SK-N-SH (cell line): ENCODE results near the gene ABCB10. TPM values are rescaled to one million over a fixed set of nuclear protein-coding genes. Genes with fewer than 3 reads are reported as not detected.

Source experiments
- CTCF ChIA-PET: fragments of 300-600, 350-600 bp; formaldehyde crosslinking; extraction: SDS; loops from one replicate; lab custom pipeline; 2021; lab: Yijun Ruan, JAX
- POLR2A ChIA-PET: fragments of 350-600 bp; sonication (Branson Sonifier 250); formaldehyde crosslinking; extraction: SDS; loops from one replicate; lab custom pipeline; 2020; ENCODE audit warnings: antibody characterized with exemption, inconsistent platforms; lab: Yijun Ruan, JAX
- DNase-seq: peaks from one replicate; pipeline ENCODE4 v3.0.0; 2012
- H2AFZ ChIP-seq: fragments of 200-600 bp; sonication (generic); 2 replicates; pipeline ENCODE4 v1.8.1; 2016; ENCODE audit warnings: antibody characterized with exemption, mild to moderate bottlenecking, low read depth
- H3F3A ChIP-seq: fragments of 200-600 bp; sonication (generic); replicated peaks from 2 replicates; pipeline ENCODE3; 2016; ENCODE audit warnings: antibody characterized with exemption, mild to moderate bottlenecking; ENCODE audit not compliant: insufficient read depth
- H3K27ac ChIP-seq, 2 experiments: fragments of 200-500 bp in 1 of 2; fragments of 200-600 bp in 1 of 2; sonication (Bioruptor generic) in 1 of 2; sonication (generic), shearing (Covaris generic) in 1 of 2; 2 replicates each; pipeline versions ENCODE4 v1.5.1 to v1.6.1; 2014 to 2016; ENCODE audit warnings: low read depth in 2 of 2, inconsistent platforms in 1 of 2, low read length in 1 of 2, mild to moderate bottlenecking in 1 of 2, mixed read lengths in 1 of 2
- H3K27me3 ChIP-seq: fragments of 200-600 bp; sonication (generic), shearing (Covaris generic); 2 replicates; pipeline ENCODE4 v1.6.1; 2016; ENCODE audit warnings: mixed run types; ENCODE audit not compliant: insufficient read depth
- H3K36me3 ChIP-seq, 2 experiments: fragments of 200-500 bp in 1 of 2; fragments of 200-600 bp in 1 of 2; sonication (Bioruptor generic) in 1 of 2; sonication (generic) in 1 of 2; replicated peaks in 1 of 2; 2 replicates each; pipeline versions ENCODE3 to v1.5.1; 2014 to 2016; ENCODE audit warnings: low read length in 1 of 2, mild to moderate bottlenecking in 1 of 2; ENCODE audit not compliant: insufficient read depth in 2 of 2, control insufficient read depth in 1 of 2
- H3K4me1 ChIP-seq, 2 experiments: fragments of 200-500 bp in 1 of 2; fragments of 200-600 bp in 1 of 2; sonication (Bioruptor generic) in 1 of 2; sonication (generic), shearing (Covaris generic) in 1 of 2; 2 replicates each; pipeline versions ENCODE4 v1.5.1 to v1.6.1; 2014 to 2016; ENCODE audit warnings: low read depth in 1 of 2, low read length in 1 of 2, mixed run types in 1 of 2; ENCODE audit not compliant: insufficient read depth in 2 of 2, control insufficient read depth in 1 of 2
- H3K4me2 ChIP-seq: fragments of 200-600 bp; sonication (generic), shearing (Covaris generic); 2 replicates; pipeline ENCODE4 v1.6.1; 2017; ENCODE audit warnings: mixed run types
- H3K4me3 ChIP-seq, 2 experiments: fragments of 200-500 bp in 1 of 2; fragments of 200-600 bp in 1 of 2; sonication (Bioruptor generic) in 1 of 2; sonication (generic), shearing (Covaris generic) in 1 of 2; 2 replicates each; pipeline versions ENCODE4 v1.5.1 to v1.8.1; 2014 to 2016; ENCODE audit warnings: low read depth in 2 of 2, inconsistent platforms in 1 of 2, low read length in 1 of 2, mild to moderate bottlenecking in 1 of 2, mixed read lengths in 1 of 2, moderate library complexity in 1 of 2
- H3K79me2 ChIP-seq: fragments of 200-600 bp; sonication (generic); 2 replicates; pipeline ENCODE4 v1.8.1; 2017; ENCODE audit warnings: mild to moderate bottlenecking; ENCODE audit not compliant: insufficient read depth
- H3K9ac ChIP-seq: fragments of 200-600 bp; sonication (generic); 2 replicates; pipeline ENCODE4 v1.6.1; 2017; ENCODE audit warnings: mixed run types
- H3K9me2 ChIP-seq: fragments of 200-600 bp; sonication (generic); 2 replicates; pipeline ENCODE4 v1.6.1; 2017; ENCODE audit warnings: mixed run types
- H3K9me3 ChIP-seq: fragments of 200-600 bp; sonication (generic); 2 replicates; pipeline ENCODE4 v1.6.1; 2017; ENCODE audit warnings: mixed run types, mild to moderate bottlenecking, moderate library complexity
- H4K20me1 ChIP-seq: fragments of 200-600 bp; sonication (generic); 2 replicates; pipeline ENCODE4 v1.6.1; 2017; ENCODE audit warnings: mild to moderate bottlenecking, mixed run types; ENCODE audit not compliant: insufficient read depth
- CHD2 ChIP-seq: fragments of 150-350 bp; IDR thresholded peaks from 2 replicates; pipeline ENCODE4 v1.6.1; 2018; ENCODE audit warnings: low read length; ENCODE audit not compliant: partially characterized antibody
- ELF1 ChIP-seq: IDR thresholded peaks from 2 replicates; pipeline ENCODE4 v1.4.0; 2012
- EZH2phosphoT487 ChIP-seq: fragments of 200-600 bp; sonication (generic); IDR thresholded peaks from 2 replicates; pipeline ENCODE4 v1.6.1; 2017; ENCODE audit warnings: low read depth, mixed run types, mild to moderate bottlenecking, antibody characterized with exemption, moderate library complexity, borderline replicate concordance
- MEF2A ChIP-seq: IDR thresholded peaks from 2 replicates; pipeline ENCODE4 v1.4.0; 2012; ENCODE audit warnings: low read depth, borderline replicate concordance
- MXI1 ChIP-seq: IDR thresholded peaks from 2 replicates; pipeline ENCODE4 v1.6.1; 2012; ENCODE audit warnings: mild to moderate bottlenecking, low read depth, low read length, improper control_type of control experiment
- NFIC ChIP-seq: IDR thresholded peaks from 2 replicates; pipeline ENCODE4 v1.4.0; 2012; ENCODE audit warnings: borderline replicate concordance
- NRF1 ChIP-seq: IDR thresholded peaks from 2 replicates; pipeline ENCODE4 v1.6.1; 2012; ENCODE audit warnings: low read depth, mild to moderate bottlenecking, low read length
- POLR2AphosphoS5 ChIP-seq: IDR thresholded peaks from 2 replicates; pipeline ENCODE4 v1.6.1; 2012; ENCODE audit warnings: low read depth, low read length
- RFX5 ChIP-seq: IDR thresholded peaks from 2 replicates; pipeline ENCODE4 v1.6.1; 2012; ENCODE audit warnings: mild to moderate bottlenecking, improper control_type of control experiment, low read length
- TCF12 ChIP-seq: IDR thresholded peaks from 2 replicates; pipeline ENCODE4 v1.4.0; 2012
- WGBS: methylation state at CpG from one replicate; pipeline ENCODE4 v1.1.6; 2017; ENCODE audit warnings: low lambda C conversion rate; 5-methylcytosine and 5-hydroxymethylcytosine counted together
- polyA plus RNA-seq, 3 experiments: library from polyadenylated mRNA; depleted of rRNA; stranded (reverse); fragments of >200 nt; gene quantifications; 2 replicates each; pipeline ENCODE4 v1.2.3, GENCODE V29; 2012
- TF ChIP-seq, protein P1 (sequence below): fragments of 150-350 bp; IDR thresholded peaks from 2 replicates; pipeline ENCODE4 v1.6.1; 2016; ENCODE audit warnings: mild to moderate bottlenecking, low read depth, low read length
- TF ChIP-seq, protein P2 (sequence below): fragments of 200-600 bp; sonication (generic); IDR thresholded peaks from 2 replicates; pipeline ENCODE4 v1.6.1; 2017; ENCODE audit warnings: antibody characterized with exemption, mild to moderate bottlenecking, moderate library complexity
- TF ChIP-seq, protein P3 (sequence below): IDR thresholded peaks from 2 replicates; pipeline ENCODE4 v1.4.0; 2012; ENCODE audit warnings: low read depth, borderline replicate concordance

ABCB10 gene
- polyA plus RNA-seq, 1 of the 3 experiments (the other 2 are of a cell fraction): 5.7 TPM

DNA sequence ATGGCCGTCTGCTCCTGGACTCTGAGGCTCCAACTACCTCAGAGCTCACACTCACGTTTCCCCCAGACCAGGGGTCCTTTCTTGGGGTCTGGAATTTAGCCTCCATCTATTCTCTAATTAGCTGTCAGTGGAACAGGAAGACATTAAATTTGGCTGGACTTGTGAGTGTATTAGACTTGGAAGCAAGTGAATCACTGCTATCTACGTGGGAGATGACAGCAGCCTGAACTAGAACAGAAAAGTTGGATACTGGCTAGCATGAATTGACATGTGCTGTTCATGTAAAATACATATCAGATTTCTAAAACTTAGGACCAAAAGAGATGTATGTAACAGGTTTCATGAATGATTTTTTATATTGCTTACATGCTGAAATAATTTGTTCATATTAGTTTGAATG lies 39.4 kb upstream of the ABCB10 start:
- ChIA-PET CTCF (interaction anchor here (1.0 kb wide), 1 partner anchor 9 kb away, joined by 3 read pairs; no protein-coding TSS in a partner anchor), POLR2A (no interaction called here)
- peak overlapping the region in 1 of 2 experiments; percentile 74; a peak in 2 of 4 replicates for H3K27ac ChIP-seq
- H3K36me3 ChIP-seq: peaks cover 24 to 68% of the 10 kb centered on the region in 2 experiments
- peaks cover 20% of the 10 kb centered on the region for H3F3A ChIP-seq
- H2AFZ ChIP-seq: no peak overlapping the region
- peaks cover 0 to 2% of the 10 kb centered on the region in 2 experiments; a peak in 2 of 4 replicates for H3K4me1 ChIP-seq
- no peaks in the 10 kb centered on the region for H3K9me2 ChIP-seq
- H3K4me2 ChIP-seq: no peak overlapping the region
- 0 out of 2 replicates have a peak, but pooled peaks cover 3% of the 10 kb centered on the region for H4K20me1 ChIP-seq
- no peak for TF ChIP-seq MEF2A
- no peak for TF ChIP-seq ELF1
- TF ChIP-seq, protein P1, sequence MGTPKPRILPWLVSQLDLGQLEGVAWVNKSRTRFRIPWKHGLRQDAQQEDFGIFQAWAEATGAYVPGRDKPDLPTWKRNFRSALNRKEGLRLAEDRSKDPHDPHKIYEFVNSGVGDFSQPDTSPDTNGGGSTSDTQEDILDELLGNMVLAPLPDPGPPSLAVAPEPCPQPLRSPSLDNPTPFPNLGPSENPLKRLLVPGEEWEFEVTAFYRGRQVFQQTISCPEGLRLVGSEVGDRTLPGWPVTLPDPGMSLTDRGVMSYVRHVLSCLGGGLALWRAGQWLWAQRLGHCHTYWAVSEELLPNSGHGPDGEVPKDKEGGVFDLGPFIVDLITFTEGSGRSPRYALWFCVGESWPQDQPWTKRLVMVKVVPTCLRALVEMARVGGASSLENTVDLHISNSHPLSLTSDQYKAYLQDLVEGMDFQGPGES: no peak
- no peak for TF ChIP-seq NRF1
- TF ChIP-seq TCF12: no peak
- no peak for TF ChIP-seq MXI1
- TF ChIP-seq, protein P2, sequence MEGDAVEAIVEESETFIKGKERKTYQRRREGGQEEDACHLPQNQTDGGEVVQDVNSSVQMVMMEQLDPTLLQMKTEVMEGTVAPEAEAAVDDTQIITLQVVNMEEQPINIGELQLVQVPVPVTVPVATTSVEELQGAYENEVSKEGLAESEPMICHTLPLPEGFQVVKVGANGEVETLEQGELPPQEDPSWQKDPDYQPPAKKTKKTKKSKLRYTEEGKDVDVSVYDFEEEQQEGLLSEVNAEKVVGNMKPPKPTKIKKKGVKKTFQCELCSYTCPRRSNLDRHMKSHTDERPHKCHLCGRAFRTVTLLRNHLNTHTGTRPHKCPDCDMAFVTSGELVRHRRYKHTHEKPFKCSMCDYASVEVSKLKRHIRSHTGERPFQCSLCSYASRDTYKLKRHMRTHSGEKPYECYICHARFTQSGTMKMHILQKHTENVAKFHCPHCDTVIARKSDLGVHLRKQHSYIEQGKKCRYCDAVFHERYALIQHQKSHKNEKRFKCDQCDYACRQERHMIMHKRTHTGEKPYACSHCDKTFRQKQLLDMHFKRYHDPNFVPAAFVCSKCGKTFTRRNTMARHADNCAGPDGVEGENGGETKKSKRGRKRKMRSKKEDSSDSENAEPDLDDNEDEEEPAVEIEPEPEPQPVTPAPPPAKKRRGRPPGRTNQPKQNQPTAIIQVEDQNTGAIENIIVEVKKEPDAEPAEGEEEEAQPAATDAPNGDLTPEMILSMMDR: no peak
- TF ChIP-seq, protein P3, sequence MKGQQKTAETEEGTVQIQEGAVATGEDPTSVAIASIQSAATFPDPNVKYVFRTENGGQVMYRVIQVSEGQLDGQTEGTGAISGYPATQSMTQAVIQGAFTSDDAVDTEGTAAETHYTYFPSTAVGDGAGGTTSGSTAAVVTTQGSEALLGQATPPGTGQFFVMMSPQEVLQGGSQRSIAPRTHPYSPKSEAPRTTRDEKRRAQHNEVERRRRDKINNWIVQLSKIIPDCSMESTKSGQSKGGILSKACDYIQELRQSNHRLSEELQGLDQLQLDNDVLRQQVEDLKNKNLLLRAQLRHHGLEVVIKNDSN: no peak
- no peak for TF ChIP-seq EZH2phosphoT487
- no peak for TF ChIP-seq NFIC
- no peak for TF ChIP-seq POLR2AphosphoS5
- TF ChIP-seq RFX5: no peak
- no peak for TF ChIP-seq CHD2
- DNase-seq: no peak
- no peak overlapping the region for H3K9ac ChIP-seq
- no peak overlapping the region for H3K4me3 ChIP-seq
- WGBS: 89% methylated on average over 3 of the region's 3 CpGs
- H3K9me3 ChIP-seq: no peaks in the 10 kb centered on the region
- peaks cover 52% of the 10 kb centered on the region for H3K79me2 ChIP-seq
- H3K27me3 ChIP-seq: no peaks in the 10 kb centered on the region
